Measurements from ENCODE around the gene LMO1.

The LMO1 gene

GRCh38 chr11:8190431-8190830, 73.2 kb downstream of the LMO1 start:
- no peak for ATAC-seq
- TF ChIP-seq TCF4 (CRISPR knock-in tag; IDR thresholded peaks at IDR 0.05; ENCODE audit: borderline replicate concordance) (no peak), SNAI2 (CRISPR knock-in tag; IDR thresholded peaks at IDR 0.05) (no peak)

GRCh38 chr11:8186429-8186828, 77.2 kb downstream of the LMO1 start:
- TF ChIP-seq ZNF8 (CRISPR knock-in tag; IDR thresholded peaks at IDR 0.05) (no peak), ESRRG (CRISPR knock-in tag; IDR thresholded peaks at IDR 0.05) (no peak), GLIS3 (CRISPR knock-in tag; IDR thresholded peaks at IDR 0.05) (no peak), OSR1 (CRISPR knock-in tag; IDR thresholded peaks at IDR 0.05) (no peak), CSDC2 (CRISPR knock-in tag; IDR thresholded peaks at IDR 0.05) (no peak), ZC3H10 (CRISPR knock-in tag; IDR thresholded peaks at IDR 0.05) (no peak), TSHZ2 (CRISPR knock-in tag; IDR thresholded peaks at IDR 0.05) (no peak), BACH2 (CRISPR knock-in tag; IDR thresholded peaks at IDR 0.05; ENCODE audit: borderline replicate concordance) (no peak), ZFP30 (CRISPR knock-in tag; IDR thresholded peaks at IDR 0.05) (no peak), ISL1 (CRISPR knock-in tag; IDR thresholded peaks at IDR 0.05) (no peak), PPARA (CRISPR knock-in tag; IDR thresholded peaks at IDR 0.05; ENCODE audit: borderline replicate concordance) (no peak)
- no peak for ATAC-seq

GRCh38 chr11:8183111-8183510, 80.6 kb downstream of the LMO1 start:
- no peak for TF ChIP-seq PATZ1 (CRISPR knock-in tag; IDR thresholded peaks at IDR 0.05; ENCODE audit: borderline replicate concordance)

GRCh38 chr11:8180469-8180868, 83.2 kb downstream of the LMO1 start:
- no peak for TF ChIP-seq BACH2 (CRISPR knock-in tag; IDR thresholded peaks at IDR 0.05; ENCODE audit: borderline replicate concordance)
- TF ChIP-seq CSRNP3 (CRISPR knock-in tag; IDR thresholded peaks at IDR 0.05) = no peak
- TF ChIP-seq ZFP3 (CRISPR knock-in tag; IDR thresholded peaks at IDR 0.05) = no peak
- TF ChIP-seq POU6F1 (CRISPR knock-in tag; IDR thresholded peaks at IDR 0.05; ENCODE audit: borderline replicate concordance, low read depth) = no peak
- no peak for TF ChIP-seq RARB (CRISPR knock-in tag; IDR thresholded peaks at IDR 0.05)
- TF ChIP-seq PATZ1 (CRISPR knock-in tag; IDR thresholded peaks at IDR 0.05; ENCODE audit: borderline replicate concordance) = no peak
- no peak for TF ChIP-seq ZNF8 (CRISPR knock-in tag; IDR thresholded peaks at IDR 0.05)
- TF ChIP-seq ZNF70 (CRISPR knock-in tag; IDR thresholded peaks at IDR 0.05) = no peak
- no peak for TF ChIP-seq ARNTL (CRISPR knock-in tag; IDR thresholded peaks at IDR 0.05; ENCODE audit: borderline replicate concordance, low read depth)
- TF ChIP-seq OSR1 (CRISPR knock-in tag; IDR thresholded peaks at IDR 0.05) = no peak
- TF ChIP-seq PPARA (CRISPR knock-in tag; IDR thresholded peaks at IDR 0.05; ENCODE audit: borderline replicate concordance) = no peak
- no peak for TF ChIP-seq CSDC2 (CRISPR knock-in tag; IDR thresholded peaks at IDR 0.05)
- no peak for TF ChIP-seq ZFP30 (CRISPR knock-in tag; IDR thresholded peaks at IDR 0.05)
- no peak for TF ChIP-seq ZC3H10 (CRISPR knock-in tag; IDR thresholded peaks at IDR 0.05)
- no peak for TF ChIP-seq TSHZ2 (CRISPR knock-in tag; IDR thresholded peaks at IDR 0.05)
- ATAC-seq = no peak

More at GRCh38 chr11:8183111-8183510, 80.6 kb downstream of the LMO1 start:
- ATAC-seq = no peak

Measured in SK-N-SH treated with all-trans-retinoic acid at 6 μM for 48 hours (cell line).